Measurements from ENCODE around the gene SPATA33. TPM values are rescaled to one million over a fixed set of nuclear protein-coding genes. Genes with fewer than 3 reads are reported as not detected.
"Not testable (repeated sequence)": the region's sequence is repeated elsewhere in the genome, so short reads cannot be mapped to it uniquely, and the experiment has no call there.

The SPATA33 gene
- total RNA-seq, 4 donors from 2014 or later: 1.2 to 2.7 (median 2.1) TPM

- no peak for DNase-seq
- in situ Hi-C loops (cut with MboI; ENCODE audit: low sequenced_read_pairs in 4 of 4): no loop called here
These were observed 2.5 kb upstream of the SPATA33 start for GRCh38 chr16:89655062-89655643.

GRCh38 chr16:89656435-89657121 is 1.1 kb upstream of the SPATA33 start:
- in situ Hi-C loops (cut with MboI; ENCODE audit: low sequenced_read_pairs in 4 of 4): no loop called here
- Histone ChIP-seq H3K27me3 (no peaks in the 10 kb centered on the region), H3K36me3 (peaks cover 0 to 2% of the 10 kb centered on the region in 2 donors), H3K4me3 (peak overlapping the region; percentile 96 to 100 (median 99)), H3K4me1 (peaks cover 18 to 19% of the 10 kb centered on the region in 2 donors), H3K27ac (peak overlapping the region; percentile 86 to 91 (median 89)), H3K9me3 (no peaks in the 10 kb centered on the region)
- TF ChIP-seq POLR2A (IDR thresholded peaks at IDR 0.05): no peak
- ATAC-seq (no peak), DNase-seq (no peak)
- intact Hi-C loops (cut with DNase I; ENCODE audit: low total_unique reads): loop anchor here (1.0 to 10.0 kb wide), 4 partner anchors 30 to 412 kb away; partner anchors contain the start of genes CDK10, VPS9D1 and ZNF276

More at GRCh38 chr16:89655062-89655643, 2.5 kb upstream of the SPATA33 start:
- H3K27me3 ChIP-seq: no peaks in the 10 kb centered on the region
- no peaks in the 10 kb centered on the region for H3K9me3 ChIP-seq
- no peak overlapping the region for H3K4me3 ChIP-seq
- no peak overlapping the region for H3K27ac ChIP-seq
- H3K36me3 ChIP-seq: peaks cover 0 to 12% of the 10 kb centered on the region in 2 donors
- intact Hi-C loops (cut with DNase I; ENCODE audit: low total_unique reads): loop anchor here (10.0 kb wide), 1 partner anchor 410 kb away; no protein-coding TSS in a partner anchor
- TF ChIP-seq CTCF (IDR thresholded peaks at IDR 0.05 in 4 of 5, conservative IDR thresholded peaks at IDR 0.05 in 1 of 5) (no peak), POLR2A (IDR thresholded peaks at IDR 0.05) (no peak)
- peaks cover 18 to 19% of the 10 kb centered on the region in 2 donors for H3K4me1 ChIP-seq
- no peak for ATAC-seq

GRCh38 chr16:89658221-89658879 is 714 bp downstream of the SPATA33 start:
- Histone ChIP-seq H3K27me3 (no peaks in the 10 kb centered on the region), H3K9me3 (no peaks in the 10 kb centered on the region), H3K36me3 (peaks cover 0 to 4% of the 10 kb centered on the region in 2 donors), H3K4me3 (peak overlapping the region; percentile 96 to 100 (median 99)), H3K27ac (peak overlapping the region; percentile 86 to 91 (median 89)), H3K4me1 (peaks cover 18 to 19% of the 10 kb centered on the region in 2 donors)
- TF ChIP-seq POLR2A (IDR thresholded peaks at IDR 0.05) (no peak), CTCF (IDR thresholded peaks at IDR 0.05 in 4 of 5, conservative IDR thresholded peaks at IDR 0.05 in 1 of 5) (no peak)
- in situ Hi-C loops (cut with MboI; ENCODE audit: low sequenced_read_pairs in 4 of 4) (no loop called here), intact Hi-C loops (cut with DNase I; ENCODE audit: low total_unique reads) (loop anchor here (10.0 kb wide), 1 partner anchor 414 kb away; no protein-coding TSS in a partner anchor)
- ATAC-seq (no peak), DNase-seq (no peak)

GRCh38 chr16:89660146-89660545 is 2.5 kb downstream of the SPATA33 start:
- peaks cover 0 to 9% of the 10 kb centered on the region in 2 donors for H3K36me3 ChIP-seq
- no peak overlapping the region for H3K27ac ChIP-seq
- ATAC-seq (no peak), DNase-seq (no peak)
- peaks cover 18 to 19% of the 10 kb centered on the region in 2 donors for H3K4me1 ChIP-seq
- H3K27me3 ChIP-seq: no peaks in the 10 kb centered on the region
- in situ Hi-C loops (cut with MboI; ENCODE audit: low sequenced_read_pairs in 4 of 4) (no loop called here), intact Hi-C loops (cut with DNase I; ENCODE audit: low total_unique reads) (no loop called here)
- H3K4me3 ChIP-seq: no peak overlapping the region
- no peaks in the 10 kb centered on the region for H3K9me3 ChIP-seq
- TF ChIP-seq CTCF (IDR thresholded peaks at IDR 0.05 in 4 of 5, conservative IDR thresholded peaks at IDR 0.05 in 1 of 5) (no peak), POLR2A (IDR thresholded peaks at IDR 0.05) (no peak)

- H3K36me3 ChIP-seq: peaks cover 0 to 9% of the 10 kb centered on the region in 2 donors
- ATAC-seq: no peak
These were observed 3.6 kb downstream of the SPATA33 start for GRCh38 chr16:89661215-89661614.

GRCh38 chr16:89664238-89664637 is 6.6 kb downstream of the SPATA33 start:
- H3K36me3 ChIP-seq; DNase-seq; H3K27ac ChIP-seq; in situ Hi-C loops (cut with MboI; ENCODE audit: low sequenced_read_pairs in 4 of 4); H3K27me3 ChIP-seq; intact Hi-C loops (cut with DNase I; ENCODE audit: low total_unique reads); H3K4me1 ChIP-seq; ATAC-seq; H3K4me3 ChIP-seq; H3K9me3 ChIP-seq: not testable (repeated sequence)

More at GRCh38 chr16:89661215-89661614, 3.6 kb downstream of the SPATA33 start:
- in situ Hi-C loops (cut with MboI; ENCODE audit: low sequenced_read_pairs in 4 of 4) (no loop called here), intact Hi-C loops (cut with DNase I; ENCODE audit: low total_unique reads) (no loop called here)
- no peak for DNase-seq
- Histone ChIP-seq H3K4me1 (peaks cover 16 to 18% of the 10 kb centered on the region in 2 donors), H3K27ac (no peak overlapping the region), H3K9me3 (no peaks in the 10 kb centered on the region), H3K27me3 (no peaks in the 10 kb centered on the region), H3K4me3 (no peak overlapping the region)
- TF ChIP-seq POLR2A (IDR thresholded peaks at IDR 0.05) (no peak), CTCF (IDR thresholded peaks at IDR 0.05 in 4 of 5, conservative IDR thresholded peaks at IDR 0.05 in 1 of 5) (no peak)

GRCh38 chr16:89667000-89667399 is 9.4 kb downstream of the SPATA33 start:
- in situ Hi-C loops (cut with MboI; ENCODE audit: low sequenced_read_pairs in 4 of 4); H3K36me3 ChIP-seq; H3K4me3 ChIP-seq; ATAC-seq; H3K4me1 ChIP-seq; intact Hi-C loops (cut with DNase I; ENCODE audit: low total_unique reads); H3K9me3 ChIP-seq; H3K27ac ChIP-seq; DNase-seq; H3K27me3 ChIP-seq: not testable (repeated sequence)
